HG02943 (cell line): ENCODE measurements around the gene HDAC4.
"Not testable (repeated sequence)": the region's sequence is repeated elsewhere in the genome, so short reads cannot be mapped to it uniquely, and the experiment has no call there.

Source experiments
- ATAC-seq: cut with Tn5 transposase; IDR thresholded peaks from one replicate; pipeline ENCODE4 v1.9.1; 2021; ENCODE audit warnings: mild to moderate bottlenecking, low read depth, moderate library complexity; ENCODE audit not compliant: unreplicated experiment

Gene HDAC4

GRCh38 chr2:239182981-239183791 is 217.6 kb downstream of the HDAC4 start:
- no peak for ATAC-seq

GRCh38 chr2:239181903-239182581 is 218.8 kb downstream of the HDAC4 start:
- no peak for ATAC-seq

GRCh38 chr2:239181074-239181902 is 219.5 kb downstream of the HDAC4 start:
- ATAC-seq, result no peak

GRCh38 chr2:239180526-239181073 is 220.2 kb downstream of the HDAC4 start:
- ATAC-seq, result no peak

- no peak for ATAC-seq
Observed at GRCh38 chr2:239179851-239180371, 220.9 kb downstream of the HDAC4 start.

- ATAC-seq, result no peak
Observed at GRCh38 chr2:239178954-239179353, 221.9 kb downstream of the HDAC4 start.

- no peak for ATAC-seq
Observed at GRCh38 chr2:239178484-239178883, 222.3 kb downstream of the HDAC4 start.

- no peak for ATAC-seq
Observed at GRCh38 chr2:239177908-239178307, 222.9 kb downstream of the HDAC4 start.

GRCh38 chr2:239177325-239177724 is 223.5 kb downstream of the HDAC4 start:
- no peak for ATAC-seq

- not testable (repeated sequence) for ATAC-seq
Observed at GRCh38 chr2:239176138-239176803, 224.5 kb downstream of the HDAC4 start.

- ATAC-seq, result no peak
Observed at GRCh38 chr2:239175181-239175580, 225.6 kb downstream of the HDAC4 start.

GRCh38 chr2:239173301-239173700 is 227.5 kb downstream of the HDAC4 start:
- ATAC-seq, result no peak

GRCh38 chr2:239171643-239172042 is 229.2 kb downstream of the HDAC4 start:
- no peak for ATAC-seq

- ATAC-seq, result no peak
Observed at GRCh38 chr2:239169311-239170048, 231.3 kb downstream of the HDAC4 start.

- ATAC-seq, result no peak
Observed at GRCh38 chr2:239168575-239168974, 232.2 kb downstream of the HDAC4 start.

GRCh38 chr2:239167766-239168444 is 232.9 kb downstream of the HDAC4 start:
- no peak for ATAC-seq

- no peak for ATAC-seq
Observed at GRCh38 chr2:239167011-239167673, 233.7 kb downstream of the HDAC4 start.

GRCh38 chr2:239166201-239166834 is 234.5 kb downstream of the HDAC4 start:
- ATAC-seq, result no peak
